HepG2 (cell line): ENCODE results near the gene RNF123. TPM values are rescaled to one million over a fixed set of nuclear protein-coding genes. Genes with fewer than 3 reads are reported as not detected.

Source experiments
- ATAC-seq: fragments of 200-7000 bp; cut with Tn5 transposase; 3 replicates; pipeline ENCODE4 v1.9.1; 2020; ENCODE audit warnings: mild to moderate bottlenecking, moderate library complexity
- BruUV-seq: library from RNA; stranded (reverse); fragments of 400-500 nt; replicated peaks from 2 replicates; lab custom pipeline; 2021; lab: Mats Ljungman, UMichigan
- CTCF ChIA-PET: fragments of 300-600 bp; formaldehyde crosslinking; extraction: SDS; loops from one replicate; lab custom pipeline; 2021; ENCODE audit warnings: low total read pairs, inconsistent platforms, low intra/inter-chr PET ratio; lab: Yijun Ruan, JAX
- POLR2A ChIA-PET: fragments of 350-600 bp; sonication (Branson Sonifier 250); formaldehyde crosslinking; loops from one replicate; lab custom pipeline; 2020; ENCODE audit warnings: antibody characterized with exemption, inconsistent platforms; lab: Yijun Ruan, JAX
- DNase-seq: peaks from one replicate; pipeline ENCODE4 v3.0.0-alpha.2; 2015; ENCODE audit warnings: low spot score
- FAIRE-seq: peaks from 3 replicates; lab custom pipeline; 2011; peaks lifted over from hg19 to GRCh38; lab: Jason Lieb, UNC
- H2AFZ ChIP-seq: one replicate; pipeline ENCODE4 v1.6.1; 2011; ENCODE audit warnings: low read length, inconsistent platforms
- H3K27ac ChIP-seq: fragments of 300-600 bp; 3 replicates; pipeline ENCODE4 v1.8.0; 2011; ENCODE audit warnings: mixed run types, mild to moderate bottlenecking, mixed read lengths, low read length, inconsistent platforms; ENCODE audit not compliant: insufficient read depth; ENCODE audit errors: extremely low read length
- H3K27me3 ChIP-seq, 2 experiments: fragments of 200-600 bp in 1 of 2; 2 replicates in 1 of 2; 3 replicates in 1 of 2; pipeline versions ENCODE4 v1.6.0 to v1.8.0; 2011; ENCODE audit warnings: low read length in 2 of 2, mild to moderate bottlenecking in 2 of 2, moderate library complexity in 2 of 2, inconsistent platforms in 1 of 2; ENCODE audit not compliant: insufficient read depth in 2 of 2, control insufficient read depth in 1 of 2
- H3K36me3 ChIP-seq, 2 experiments: fragments of 200-600 bp in 1 of 2; replicated peaks in 1 of 2; 2 replicates in 1 of 2; 3 replicates in 1 of 2; pipeline versions ENCODE4 v1.5.1 to v1.8.0; 2011; ENCODE audit warnings: low read length in 2 of 2, inconsistent platforms in 1 of 2; ENCODE audit not compliant: insufficient read depth in 2 of 2, control insufficient read depth in 1 of 2
- H3K4me1 ChIP-seq: 2 replicates; pipeline ENCODE4 v1.5.1; 2012; ENCODE audit warnings: low read length, inconsistent platforms; ENCODE audit not compliant: insufficient read depth
- H3K4me2 ChIP-seq: 2 replicates; pipeline ENCODE4 v1.6.0; 2011; ENCODE audit warnings: low read depth, low read length, inconsistent platforms
- H3K4me3 ChIP-seq, 3 experiments: fragments of 200-600 bp in 1 of 3; sonication (generic), shearing (Covaris generic) in 1 of 3; replicated peaks in 1 of 3; 2 replicates each; pipeline ENCODE4 v1.5.1; 2011 to 2016; ENCODE audit warnings: low read length in 3 of 3, inconsistent platforms in 2 of 3, low read depth in 2 of 3, mild to moderate bottlenecking in 2 of 3, control low read depth in 1 of 3, mixed read lengths in 1 of 3; ENCODE audit not compliant: insufficient read depth in 1 of 3
- H3K79me2 ChIP-seq: one replicate; pipeline ENCODE4 v1.6.1; 2011; ENCODE audit warnings: low read length, inconsistent platforms; ENCODE audit not compliant: insufficient read depth
- H3K9ac ChIP-seq: 2 replicates; pipeline ENCODE4 v1.6.0; 2011; ENCODE audit warnings: mild to moderate bottlenecking, low read depth, low read length, inconsistent platforms; ENCODE audit not compliant: insufficient read depth
- H3K9me3 ChIP-seq: 2 replicates; pipeline ENCODE4 v1.5.1; 2012; ENCODE audit warnings: mild to moderate bottlenecking, low read length
- H4K20me1 ChIP-seq: 2 replicates; pipeline ENCODE4 v1.6.0; 2011; ENCODE audit warnings: inconsistent platforms, mild to moderate bottlenecking, low read length, moderate library complexity; ENCODE audit not compliant: insufficient read depth
- ZFP36L2 ChIP-seq: sonication (generic); formaldehyde crosslinking; IDR thresholded peaks from 2 replicates; pipeline ENCODE4 v1.4.0; 2020; ENCODE audit warnings: missing genetic modification reagents
- ZNF530 ChIP-seq: sonication (generic); formaldehyde crosslinking; IDR thresholded peaks from 2 replicates; pipeline ENCODE4 v1.5.0; 2020; ENCODE audit warnings: low read depth, mild to moderate bottlenecking, missing genetic modification reagents
- ZNF720 ChIP-seq: sonication (generic); formaldehyde crosslinking; IDR thresholded peaks from 2 replicates; pipeline ENCODE4 v1.4.0; 2020; ENCODE audit warnings: missing genetic modification reagents
- WGBS: methylation state at CpG from one replicate; pipeline ENCODE4 v1.1.6; 2017; ENCODE audit warnings: low lambda C conversion rate; 5-methylcytosine and 5-hydroxymethylcytosine counted together
- in situ Hi-C: cut with HindIII; loops from 2 replicates; pipeline ENCODE4 v1.10.0; 2017; ENCODE audit warnings: low pct_unique_long_range_greater_than_20kb; ENCODE audit not compliant: extremely low pct_ligation_motif_present
- intact Hi-C: fragments of 100-400 bp; cut with micrococcal nuclease; formaldehyde crosslinking; loops from one replicate; pipeline ENCODE4 v1.10.0; 2022; ENCODE audit not compliant: unreplicated experiment
- polyA plus RNA-seq, 8 experiments: library from polyadenylated mRNA; depleted of rRNA in 3 of 8; stranded (reverse) in 7 of 8; unstranded in 1 of 8; fragments of >200 nt; fragmentation: Illumina TruSeq in 4 of 8; extraction: Trizol in 4 of 8; gene quantifications; 2 replicates each; pipeline versions ENCODE4 v1.2.1 to v1.2.3, GENCODE V29; 2011 to 2016; ENCODE audit warnings: low read depth in 4 of 8, missing spikeins in 1 of 8, mixed read lengths in 1 of 8; ENCODE audit not compliant: insufficient read depth in 1 of 8
- total RNA-seq, 5 experiments: library from RNA; depleted of rRNA; stranded (reverse); fragments of >200 nt; fragmentation: Illumina TruSeq; extraction: Trizol; gene quantifications; 2 replicates each; pipeline ENCODE4 v1.2.3, GENCODE V29; 2016; ENCODE audit warnings: low read depth in 1 of 5
- TF ChIP-seq, protein P1 (sequence below): sonication (generic); formaldehyde crosslinking; conservative IDR thresholded peaks from 2 replicates; pipeline ENCODE4 v1.8.1; 2023; ENCODE audit warnings: missing genetic modification reagents
- TF ChIP-seq, protein P2 (sequence below): sonication (generic); formaldehyde crosslinking; IDR thresholded peaks from 2 replicates; pipeline ENCODE4 v1.8.0; 2022; ENCODE audit warnings: low read depth, missing genetic modification reagents

Gene RNF123
- total and polyA plus RNA-seq, 2 of the 13 experiments (the other 11 are each of a cell fraction or from before 2014, with no cell fraction given) = 29.9 to 82.2 TPM

DNA sequence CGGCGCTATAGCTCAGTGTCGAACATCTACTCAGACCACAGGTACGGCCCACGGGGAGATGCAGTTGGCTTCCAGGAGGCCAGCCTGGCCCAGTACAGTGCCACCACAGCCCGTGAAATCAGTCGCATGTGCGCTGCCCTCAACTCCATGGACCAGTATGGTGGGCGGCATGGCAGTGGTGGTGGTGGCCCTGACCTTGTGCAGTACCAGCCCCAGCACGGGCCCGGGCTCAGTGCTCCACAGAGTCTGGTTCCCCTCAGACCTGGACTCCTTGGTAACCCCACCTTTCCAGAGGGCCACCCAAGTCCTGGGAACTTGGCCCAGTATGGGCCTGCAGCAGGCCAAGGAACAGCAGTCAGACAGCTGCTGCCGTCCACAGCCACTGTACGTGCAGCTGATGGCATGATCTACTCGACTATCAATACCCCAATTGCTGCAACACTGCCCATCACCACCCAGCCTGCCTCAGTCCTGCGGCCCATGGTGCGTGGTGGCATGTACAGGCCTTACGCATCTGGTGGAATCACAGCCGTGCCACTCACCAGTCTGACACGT lies 33.5 kb upstream of the RNF123 start:
- Histone ChIP-seq H3K36me3 (no peaks in the 10 kb centered on the region), H2AFZ (no peak overlapping the region), H3K9ac (no peak overlapping the region), H3K9me3 (no peaks in the 10 kb centered on the region), H3K4me3 (no peak overlapping the region), H3K4me2 (no peak overlapping the region), H3K27ac (no peak overlapping the region), H3K27me3 (no peaks in the 10 kb centered on the region), H3K4me1 (peaks cover 11% of the 10 kb centered on the region), H4K20me1 (no peaks in the 10 kb centered on the region), H3K79me2 (no peaks in the 10 kb centered on the region)
- ATAC-seq (no peak), FAIRE-seq (no peak), DNase-seq (no peak)
- POLR2A ChIA-PET = no interaction called here
- 90% methylated on average over 11 of the region's 19 CpGs for WGBS
- in situ Hi-C loops (no loop called here), intact Hi-C loops (no loop called here)
- CTCF ChIA-PET = no interaction called here
- no TSS peak for BruUV-seq
- TF ChIP-seq, protein P1, sequence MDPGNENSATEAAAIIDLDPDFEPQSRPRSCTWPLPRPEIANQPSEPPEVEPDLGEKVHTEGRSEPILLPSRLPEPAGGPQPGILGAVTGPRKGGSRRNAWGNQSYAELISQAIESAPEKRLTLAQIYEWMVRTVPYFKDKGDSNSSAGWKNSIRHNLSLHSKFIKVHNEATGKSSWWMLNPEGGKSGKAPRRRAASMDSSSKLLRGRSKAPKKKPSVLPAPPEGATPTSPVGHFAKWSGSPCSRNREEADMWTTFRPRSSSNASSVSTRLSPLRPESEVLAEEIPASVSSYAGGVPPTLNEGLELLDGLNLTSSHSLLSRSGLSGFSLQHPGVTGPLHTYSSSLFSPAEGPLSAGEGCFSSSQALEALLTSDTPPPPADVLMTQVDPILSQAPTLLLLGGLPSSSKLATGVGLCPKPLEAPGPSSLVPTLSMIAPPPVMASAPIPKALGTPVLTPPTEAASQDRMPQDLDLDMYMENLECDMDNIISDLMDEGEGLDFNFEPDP (CRISPR knock-in tag) = no peak
- no peak for TF ChIP-seq ZNF530 (CRISPR knock-in tag)
- no peak for TF ChIP-seq ZFP36L2 (CRISPR knock-in tag)
- TF ChIP-seq ZNF720 (CRISPR knock-in tag) = no peak
- TF ChIP-seq, protein P2, sequence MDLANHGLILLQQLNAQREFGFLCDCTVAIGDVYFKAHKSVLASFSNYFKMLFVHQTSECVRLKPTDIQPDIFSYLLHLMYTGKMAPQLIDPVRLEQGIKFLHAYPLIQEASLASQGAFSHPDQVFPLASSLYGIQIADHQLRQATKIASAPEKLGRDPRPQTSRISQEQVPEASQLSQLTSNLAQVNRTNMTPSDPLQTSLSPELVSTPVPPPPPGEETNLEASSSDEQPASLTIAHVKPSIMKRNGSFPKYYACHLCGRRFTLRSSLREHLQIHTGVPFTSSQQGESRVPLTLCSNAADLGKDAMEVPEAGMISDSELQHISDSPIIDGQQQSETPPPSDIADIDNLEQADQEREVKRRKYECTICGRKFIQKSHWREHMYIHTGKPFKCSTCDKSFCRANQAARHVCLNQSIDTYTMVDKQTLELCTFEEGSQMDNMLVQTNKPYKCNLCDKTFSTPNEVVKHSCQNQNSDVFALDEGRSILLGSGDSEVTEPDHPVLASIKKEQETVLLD (CRISPR knock-in tag) = no peak
